Aorta (tissue), 5 donors: Measurements from ENCODE around the gene EIF4G3. TPM values are rescaled to one million over a fixed set of nuclear protein-coding genes. Genes with fewer than 3 reads are reported as not detected.
"Not testable (repeated sequence)": the region's sequence is repeated elsewhere in the genome, so short reads cannot be mapped to it uniquely, and the experiment has no call there.

Experiments
- ATAC-seq: fragments of 200-7000 bp; cut with Tn5 transposase; one replicate; pipeline ENCODE4 v1.9.1; 2022; ENCODE audit warnings: moderate library complexity; ENCODE audit not compliant: low FRiP score
- DNase-seq, 2 donors: peaks; one replicate each; pipeline ENCODE4 v3.0.0-alpha.2; 2020
- H3K27ac ChIP-seq, 2 donors: one replicate each; pipeline ENCODE4 v1.5.1; 2013; ENCODE audit warnings: low read length in 2 of 2, mild to moderate bottlenecking in 2 of 2, moderate library complexity in 2 of 2, control low read depth in 1 of 2, inconsistent platforms in 1 of 2, low read depth in 1 of 2
- H3K27me3 ChIP-seq, 2 donors: one replicate each; pipeline ENCODE4 v1.6.1; 2013; ENCODE audit warnings: control low read depth in 1 of 2, low read length in 1 of 2, mild to moderate bottlenecking in 1 of 2, moderate library complexity in 1 of 2; ENCODE audit not compliant: insufficient read depth in 2 of 2, control insufficient read depth in 1 of 2
- H3K36me3 ChIP-seq, 2 donors: one replicate each; pipeline ENCODE4 v1.6.1; 2013; ENCODE audit warnings: control low read depth in 1 of 2, low read length in 1 of 2, mild to moderate bottlenecking in 1 of 2; ENCODE audit not compliant: insufficient read depth in 2 of 2, control insufficient read depth in 1 of 2
- H3K4me1 ChIP-seq, 2 donors: one replicate each; pipeline ENCODE4 v1.6.1; 2013; ENCODE audit warnings: low read length in 2 of 2, control low read depth in 1 of 2, mild to moderate bottlenecking in 1 of 2, moderate library complexity in 1 of 2; ENCODE audit not compliant: insufficient read depth in 2 of 2, control insufficient read depth in 1 of 2
- H3K4me3 ChIP-seq, 2 donors: one replicate each; pipeline ENCODE4 v1.5.1; 2013; ENCODE audit warnings: low read length in 2 of 2, control low read depth in 1 of 2, mild to moderate bottlenecking in 1 of 2
- H3K9me3 ChIP-seq: one replicate; pipeline ENCODE4 v1.6.1; 2013; ENCODE audit warnings: mild to moderate bottlenecking, low read length; ENCODE audit not compliant: control insufficient read depth
- WGBS, 2 donors: extraction: QIAGEN DNeasy Blood & Tissue Kit; methylation state at CpG; one replicate each; pipeline ENCODE4 v1.1.7; 2013; 5-methylcytosine and 5-hydroxymethylcytosine counted together
- intact Hi-C, 2 donors: fragments of 100-400 bp; cut with DNase I; formaldehyde crosslinking; loops; one replicate each; pipeline versions ENCODE4 v1.14.2 to v1.15.0; 2022
- polyA plus RNA-seq, 2 donors: library from polyadenylated mRNA; stranded (reverse); fragments of 200-250 nt; gene quantifications; one replicate each; pipeline ENCODE4 v1.2.3, GENCODE V29; 2013
- total RNA-seq, 2 donors: library from RNA; stranded (reverse); fragmentation: NEBNext Ultra II Directional; extraction: Animal tissue kit (Norgen Biotek cat#: 25700); gene quantifications; one replicate each; pipeline ENCODE4 v1.2.1, GENCODE V29; 2021
- donor health status: healthy with polysubstance abuse.
- donor health status: Bipolar disorder and iron deficiency.
- donor health status: DM: no; HTN: no; CAD: no.
- donor health status: DM: no; HTN: no; CAD: no.
- donor health status: DM: yes; HTN: yes; CAD: no.

EIF4G3 gene
- total and polyA plus RNA-seq, 4 donors, result 7.3 to 84.4 (median 37.3) TPM

- H3K27ac ChIP-seq, H3K27me3 ChIP-seq, H3K4me1 ChIP-seq, H3K9me3 ChIP-seq, H3K4me3 ChIP-seq, H3K36me3 ChIP-seq, intact Hi-C loops, ATAC-seq: not testable (repeated sequence)
- 66 to 80% methylated on average over 2 of the region's 2 CpGs for WGBS, 2 donors
- peak in 1 of 2 donors; percentile 9 for DNase-seq
Observed at GRCh38 chr1:21190771-21191170, 14.1 kb upstream of the EIF4G3 start.

DNA sequence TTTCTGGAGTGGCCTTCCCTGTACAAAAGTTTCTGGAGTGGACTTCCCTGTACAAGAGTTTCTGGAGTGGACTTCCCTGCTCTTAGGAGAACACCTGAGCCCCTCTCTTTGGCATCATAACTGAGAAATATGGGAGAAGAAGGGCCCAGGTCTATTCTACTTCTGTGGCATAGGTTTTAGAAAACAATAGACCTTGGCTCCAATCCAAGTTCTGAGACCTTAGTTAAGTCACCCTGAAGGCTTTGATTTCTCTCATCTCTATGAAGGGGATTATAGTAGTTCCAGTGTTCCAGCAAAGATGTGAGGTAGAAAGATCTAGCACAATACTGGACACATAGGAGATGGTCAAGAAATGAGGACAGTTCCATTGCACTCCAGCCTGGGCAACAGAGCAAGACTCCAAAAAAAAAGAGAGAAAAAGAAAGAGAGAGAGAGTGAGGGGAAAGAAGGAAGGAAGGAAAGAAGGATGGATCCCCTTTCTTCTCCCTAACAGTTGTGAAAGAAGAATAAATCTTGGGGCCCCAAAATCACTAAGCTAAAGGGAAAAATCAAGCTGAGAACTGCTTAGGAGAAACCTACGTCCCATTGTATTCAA is 13.3 kb upstream of the EIF4G3 start:
- DNase-seq (no peak), ATAC-seq (no peak)
- Histone ChIP-seq H3K36me3 (no peaks in the 10 kb centered on the region), H3K9me3 (no peaks in the 10 kb centered on the region), H3K27me3 (no peaks in the 10 kb centered on the region), H3K4me1 (no peaks in the 10 kb centered on the region), H3K4me3 (no peak overlapping the region), H3K27ac (no peak overlapping the region)
- intact Hi-C loops, result no loop called here
- 87 to 88% methylated on average over 1 of the region's 1 CpG for WGBS, 2 donors

DNA sequence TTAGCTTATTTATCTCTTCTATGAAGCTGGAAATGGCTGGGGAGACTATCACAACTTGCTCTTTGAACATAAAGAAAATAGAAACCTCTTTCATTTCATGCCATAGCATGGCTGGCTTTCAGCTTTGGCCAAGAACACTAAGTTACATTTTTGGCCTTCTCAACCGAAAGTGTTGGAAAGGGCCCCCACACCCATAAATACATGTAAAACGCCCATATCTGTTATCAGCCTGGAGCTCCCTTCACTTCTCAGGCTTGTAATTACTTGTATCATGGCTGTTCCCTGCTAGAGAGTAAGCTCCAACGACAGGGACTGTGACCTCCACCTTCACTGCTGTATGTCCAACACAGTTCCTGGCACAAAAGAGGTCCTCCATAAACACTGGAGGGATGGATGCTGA is 12.7 kb upstream of the EIF4G3 start:
- DNase-seq, result no peak
- no peaks in the 10 kb centered on the region for H3K36me3 ChIP-seq
- WGBS, 2 donors, result 47 to 50% methylated on average over 3 of the region's 3 CpGs

GRCh38 chr1:21188235-21188634 is 11.5 kb upstream of the EIF4G3 start:
- H3K9me3 ChIP-seq, result no peaks in the 10 kb centered on the region
- no peaks in the 10 kb centered on the region for H3K4me1 ChIP-seq
- DNase-seq, result peak in 1 of 2 donors; percentile 22
- intact Hi-C loops, result no loop called here
- H3K36me3 ChIP-seq, result no peaks in the 10 kb centered on the region
- no peak overlapping the region for H3K4me3 ChIP-seq
- WGBS, 2 donors, result 89 to 90% methylated on average over 3 of the region's 3 CpGs
- H3K27ac ChIP-seq, result no peak overlapping the region
- H3K27me3 ChIP-seq, result no peaks in the 10 kb centered on the region
- no peak for ATAC-seq

More for the DNA sequence above, 12.7 kb upstream of the EIF4G3 start:
- Histone ChIP-seq H3K27me3 (no peaks in the 10 kb centered on the region), H3K9me3 (no peaks in the 10 kb centered on the region), H3K4me1 (no peaks in the 10 kb centered on the region), H3K27ac (no peak overlapping the region), H3K4me3 (no peak overlapping the region)
- ATAC-seq, result no peak
- intact Hi-C loops, result no loop called here

DNA sequence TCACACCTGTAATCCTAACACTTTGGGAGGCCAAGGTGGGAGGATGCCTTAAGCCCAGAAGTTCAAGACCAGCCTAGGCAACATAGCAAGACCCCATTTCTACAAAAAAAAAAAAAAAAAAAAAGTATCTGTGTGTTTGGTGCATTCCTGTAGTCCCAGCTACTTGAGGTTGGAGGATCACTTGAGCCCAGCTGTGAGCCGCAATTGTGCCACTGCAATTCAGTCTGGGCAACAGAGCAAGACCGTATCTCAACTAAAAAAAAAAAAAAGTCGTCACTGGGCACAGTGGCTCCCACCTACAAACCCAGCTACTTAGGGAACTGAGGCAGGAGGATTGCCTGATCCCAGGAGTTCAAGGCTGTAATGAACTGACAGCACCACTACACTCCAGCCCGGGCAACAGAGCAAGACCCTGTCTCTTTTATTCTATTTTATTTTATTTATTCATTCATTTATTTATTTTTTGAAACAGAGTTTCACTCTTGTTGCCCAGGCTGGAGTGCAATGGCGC is 8.6 kb upstream of the EIF4G3 start:
- H3K4me1 ChIP-seq, result no peaks in the 10 kb centered on the region
- H3K36me3 ChIP-seq, result no peaks in the 10 kb centered on the region
- ATAC-seq, result no peak
- no peaks in the 10 kb centered on the region for H3K9me3 ChIP-seq
- DNase-seq, result no peak
- 89 to 90% methylated on average over 5 of the region's 5 CpGs for WGBS, 2 donors
- no peak overlapping the region for H3K4me3 ChIP-seq
- no peak overlapping the region for H3K27ac ChIP-seq
- no peaks in the 10 kb centered on the region for H3K27me3 ChIP-seq
- intact Hi-C loops, result no loop called here

- no peak for DNase-seq
- intact Hi-C loops, result no loop called here
- H3K36me3 ChIP-seq, result no peaks in the 10 kb centered on the region
- ATAC-seq, result no peak
- no peaks in the 10 kb centered on the region for H3K27me3 ChIP-seq
- no peak overlapping the region for H3K27ac ChIP-seq
- WGBS, 2 donors, result 57 to 66% methylated on average over 1 of the region's 1 CpG
- H3K4me1 ChIP-seq, result no peaks in the 10 kb centered on the region
- no peaks in the 10 kb centered on the region for H3K9me3 ChIP-seq
- no peak overlapping the region for H3K4me3 ChIP-seq
Observed at GRCh38 chr1:21184276-21184675, 7.6 kb upstream of the EIF4G3 start.

DNA sequence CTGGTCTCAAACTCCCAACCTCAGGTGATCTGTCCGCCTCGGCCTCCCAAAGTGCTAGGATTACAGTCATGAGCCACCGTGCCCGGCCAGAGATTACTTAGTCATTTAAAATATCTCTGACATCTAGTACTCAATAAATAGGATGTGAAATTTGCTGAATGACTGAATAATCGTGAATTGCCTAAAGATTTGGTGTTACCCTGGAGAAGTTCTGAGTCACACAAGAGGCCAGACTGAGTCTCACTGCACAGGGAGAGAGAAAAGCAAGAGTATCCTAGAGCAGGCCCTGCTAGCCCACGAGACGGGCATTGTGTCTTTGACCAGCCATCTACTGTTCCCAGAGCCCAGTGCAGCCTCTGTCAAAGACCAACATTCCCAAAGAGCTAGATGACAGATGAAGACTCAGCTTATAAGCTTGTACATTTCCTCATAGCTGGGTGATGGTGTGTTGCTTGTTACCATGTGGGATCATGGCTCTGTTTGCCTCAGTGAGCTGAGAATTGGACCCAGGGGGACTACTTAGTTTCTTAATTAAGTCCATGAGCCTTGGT is 5.6 kb upstream of the EIF4G3 start:
- no peaks in the 10 kb centered on the region for H3K27me3 ChIP-seq
- DNase-seq, result peak in 1 of 2 donors; percentile 39
- no peaks in the 10 kb centered on the region for H3K36me3 ChIP-seq
- WGBS, 2 donors, result 84 to 85% methylated on average over 7 of the region's 7 CpGs
- intact Hi-C loops, result no loop called here
- H3K4me1 ChIP-seq, result no peaks in the 10 kb centered on the region
- no peak for ATAC-seq
- H3K9me3 ChIP-seq, result no peaks in the 10 kb centered on the region
- H3K27ac ChIP-seq, result no peak overlapping the region
- H3K4me3 ChIP-seq, result no peak overlapping the region

GRCh38 chr1:21178271-21178670 is 1.6 kb upstream of the EIF4G3 start:
- intact Hi-C loops, H3K4me1 ChIP-seq, H3K36me3 ChIP-seq, ATAC-seq, H3K27me3 ChIP-seq, H3K4me3 ChIP-seq, H3K27ac ChIP-seq, H3K9me3 ChIP-seq: not testable (repeated sequence)
- peak in 1 of 2 donors; percentile 38 for DNase-seq
- 97% methylated on average over 16 of the region's 16 CpGs for WGBS, 2 donors
